H9 (cell line): ENCODE measurements around the gene TH. TPM values are rescaled to one million over a fixed set of nuclear protein-coding genes. Genes with fewer than 3 reads are reported as not detected.

Experiments
- DNase-seq: peaks from one replicate; pipeline ENCODE4 v3.0.0-alpha.2; 2017
- H2AFZ ChIP-seq: one replicate; pipeline ENCODE4 v1.6.1; 2013; ENCODE audit warnings: mild to moderate bottlenecking, low read length, control low read depth, moderate library complexity
- H2AK5ac ChIP-seq: 2 replicates; pipeline ENCODE4 v1.6.1; 2013; ENCODE audit warnings: low read length, control low read depth, mixed read lengths; ENCODE audit not compliant: insufficient read length
- H2BK120ac ChIP-seq: one replicate; pipeline ENCODE4 v1.6.1; 2013; ENCODE audit warnings: low read depth, mild to moderate bottlenecking, low read length, control low read depth, inconsistent platforms; ENCODE audit not compliant: poor library complexity, severe bottlenecking
- H2BK12ac ChIP-seq: 2 replicates; pipeline ENCODE4 v1.6.1; 2013; ENCODE audit warnings: low read length, control low read depth, mixed read lengths, low read depth; ENCODE audit not compliant: insufficient read length
- H2BK15ac ChIP-seq: 2 replicates; pipeline ENCODE4 v1.6.1; 2013; ENCODE audit warnings: low read depth, low read length, control low read depth
- H2BK20ac ChIP-seq: one replicate; pipeline ENCODE4 v1.6.1; 2013; ENCODE audit warnings: low read depth, mild to moderate bottlenecking, low read length, control low read depth, inconsistent platforms; ENCODE audit not compliant: poor library complexity, severe bottlenecking
- H2BK5ac ChIP-seq: 2 replicates; pipeline ENCODE4 v1.6.1; 2013; ENCODE audit warnings: low read length, control low read depth, mixed read lengths; ENCODE audit not compliant: insufficient read length
- H3K14ac ChIP-seq: 2 replicates; pipeline ENCODE4 v1.6.1; 2013; ENCODE audit warnings: low read length, control low read depth; ENCODE audit not compliant: insufficient read depth
- H3K18ac ChIP-seq: 2 replicates; pipeline ENCODE4 v1.6.1; 2013; ENCODE audit warnings: low read depth, mild to moderate bottlenecking, mixed read lengths, low read length, control low read depth; ENCODE audit not compliant: insufficient read length
- H3K23ac ChIP-seq: 2 replicates; pipeline ENCODE4 v1.6.1; 2013; ENCODE audit warnings: low read length, control low read depth, mixed read lengths, low read depth; ENCODE audit not compliant: insufficient read length
- H3K23me2 ChIP-seq: 2 replicates; pipeline ENCODE4 v1.6.1; 2013; ENCODE audit warnings: low read depth, mild to moderate bottlenecking, mixed read lengths, low read length, control low read depth; ENCODE audit not compliant: insufficient read length, poor library complexity, severe bottlenecking
- H3K27ac ChIP-seq: 2 replicates; pipeline ENCODE4 v1.5.1; 2013; ENCODE audit warnings: low read length, control low read depth, mixed read lengths, low read depth; ENCODE audit not compliant: insufficient read length
- H3K27me3 ChIP-seq: 2 replicates; pipeline ENCODE4 v1.6.1; 2013; ENCODE audit warnings: low read length, control low read depth, inconsistent platforms; ENCODE audit not compliant: insufficient read depth
- H3K4ac ChIP-seq: 2 replicates; pipeline ENCODE4 v1.6.1; 2013; ENCODE audit warnings: low read depth, mild to moderate bottlenecking, control low read depth, inconsistent platforms, low read length, moderate library complexity
- H3K4me1 ChIP-seq: 2 replicates; pipeline ENCODE4 v1.6.1; 2013; ENCODE audit warnings: low read length, control low read depth, inconsistent platforms; ENCODE audit not compliant: insufficient read depth
- H3K4me2 ChIP-seq: 2 replicates; pipeline ENCODE4 v1.6.1; 2013; ENCODE audit warnings: low read length, control low read depth, mixed read lengths; ENCODE audit not compliant: insufficient read length, insufficient read depth
- H3K56ac ChIP-seq: 2 replicates; pipeline ENCODE4 v1.6.1; 2013; ENCODE audit warnings: low read depth, mild to moderate bottlenecking, mixed read lengths, low read length, control low read depth; ENCODE audit not compliant: insufficient read length
- H3K79me1 ChIP-seq: 2 replicates; pipeline ENCODE4 v1.6.1; 2013; ENCODE audit warnings: low read depth, mild to moderate bottlenecking, moderate library complexity, low read length, control low read depth, inconsistent platforms; ENCODE audit not compliant: insufficient read depth, poor library complexity, severe bottlenecking
- H3K79me2 ChIP-seq: 2 replicates; pipeline ENCODE4 v1.6.1; 2013; ENCODE audit warnings: low read length, control low read depth, inconsistent platforms; ENCODE audit not compliant: insufficient read depth
- H3K9ac ChIP-seq: 2 replicates; pipeline ENCODE4 v1.6.1; 2013; ENCODE audit warnings: low read length, control low read depth, mixed read lengths; ENCODE audit not compliant: insufficient read length; ENCODE audit errors: extremely low read depth
- H3K9me3 ChIP-seq: one replicate; pipeline ENCODE4 v1.6.1; 2013; ENCODE audit warnings: low read depth, low read length, inconsistent platforms; ENCODE audit not compliant: control insufficient read depth
- H3T11ph ChIP-seq: one replicate; pipeline ENCODE4 v1.6.1; 2013; ENCODE audit warnings: mild to moderate bottlenecking, low read length, control low read depth, inconsistent platforms
- H4K20me1 ChIP-seq: one replicate; pipeline ENCODE4 v1.6.1; 2013; ENCODE audit not compliant: control insufficient read depth, insufficient read length, insufficient read depth
- H4K5ac ChIP-seq: 2 replicates; pipeline ENCODE4 v1.6.1; 2013; ENCODE audit warnings: low read depth, mild to moderate bottlenecking, mixed read lengths, low read length, control low read depth; ENCODE audit not compliant: insufficient read length
- H4K8ac ChIP-seq: replicated peaks from 2 replicates; pipeline ENCODE4 v1.6.1; 2013; ENCODE audit warnings: low read length, control low read depth, mixed read lengths, low read depth; ENCODE audit not compliant: insufficient read length
- H4K91ac ChIP-seq: 2 replicates; pipeline ENCODE4 v1.6.1; 2013; ENCODE audit warnings: low read depth, mild to moderate bottlenecking, moderate library complexity, mixed read lengths, low read length, control low read depth; ENCODE audit not compliant: insufficient read length
- H3K27ac Mint-ChIP-seq, 3 experiments: 2 replicates in 2 of 3; 3 replicates in 1 of 3; pipeline ENCODE4 v1.8.0; 2020 to 2021; ENCODE audit warnings: mixed read lengths in 3 of 3, mild to moderate bottlenecking in 1 of 3, moderate library complexity in 1 of 3
- H3K27me3 Mint-ChIP-seq: 2 replicates; pipeline ENCODE4 v1.8.0; 2021; ENCODE audit warnings: low read depth, mild to moderate bottlenecking, moderate library complexity, mixed read lengths
- H3K36me3 Mint-ChIP-seq, 3 experiments: 2 replicates in 2 of 3; 3 replicates in 1 of 3; pipeline ENCODE4 v1.8.0; 2020 to 2021; ENCODE audit warnings: low read depth in 3 of 3, mixed read lengths in 3 of 3; ENCODE audit not compliant: insufficient read depth in 1 of 3
- H3K4me1 Mint-ChIP-seq, 2 experiments: 2 replicates each; pipeline ENCODE4 v1.8.0; 2020; ENCODE audit warnings: mixed read lengths in 2 of 2
- H3K4me3 Mint-ChIP-seq, 2 experiments: 2 replicates in 1 of 2; 3 replicates in 1 of 2; pipeline ENCODE4 v1.8.0; 2020 to 2021; ENCODE audit warnings: mild to moderate bottlenecking in 2 of 2, mixed read lengths in 2 of 2, moderate library complexity in 1 of 2
- H3K9me3 Mint-ChIP-seq, 2 experiments: 2 replicates in 1 of 2; 3 replicates in 1 of 2; pipeline ENCODE4 v1.8.0; 2020; ENCODE audit warnings: mild to moderate bottlenecking in 2 of 2, mixed read lengths in 2 of 2, moderate library complexity in 1 of 2
- WGBS: extraction: QIAGEN DNeasy Blood & Tissue Kit; methylation state at CpG from one replicate; pipeline ENCODE4 v1.1.7; 2013; ENCODE audit warnings: missing lambda C conversion rate, low lambda C conversion rate, mixed read lengths; ENCODE audit not compliant: insufficient read length; ENCODE audit errors: extremely low coverage; 5-methylcytosine and 5-hydroxymethylcytosine counted together
- total RNA-seq: library from RNA; stranded (reverse); gene quantifications from 2 replicates; pipeline ENCODE4 v1.2.1, GENCODE V29; 2021
- TF ChIP-seq, protein P1 (sequence below): fragments of 200-600 bp; sonication (generic); conservative IDR thresholded peaks from 3 replicates; pipeline ENCODE4 v1.8.0; 2021; ENCODE audit warnings: antibody characterized with exemption, mild to moderate bottlenecking

The TH gene
- total RNA-seq, 1 experiment from 2014 or later: not detected

- H2BK12ac ChIP-seq: no peak overlapping the region
- H2AFZ ChIP-seq: no peak overlapping the region
- no peaks in the 10 kb centered on the region for H3K23me2 ChIP-seq
- H3K18ac ChIP-seq: no peak overlapping the region
- no peak overlapping the region for H2BK15ac ChIP-seq
- H3K9ac ChIP-seq: no peak overlapping the region
- H2BK5ac ChIP-seq: no peak overlapping the region
- no peak overlapping the region for H4K8ac ChIP-seq
- no peak overlapping the region for H3K4ac ChIP-seq
- no peak overlapping the region for H3K23ac ChIP-seq
- H3K79me2 ChIP-seq: no peaks in the 10 kb centered on the region
- H4K91ac ChIP-seq: no peak overlapping the region
- H3K9me3 Mint-ChIP-seq: no peaks in the 10 kb centered on the region
- no peak overlapping the region for H3K27ac Mint-ChIP-seq
- H3K14ac ChIP-seq: no peak overlapping the region
- no peaks in the 10 kb centered on the region for H4K20me1 ChIP-seq
- no peak overlapping the region for H2BK120ac ChIP-seq
- H4K5ac ChIP-seq: no peak overlapping the region
- H3K4me2 ChIP-seq: no peak overlapping the region
- no peak overlapping the region for H3K27ac ChIP-seq
- DNase-seq: no peak
- no peak overlapping the region for H2BK20ac ChIP-seq
- H3K9me3 ChIP-seq: no peaks in the 10 kb centered on the region
- H3K56ac ChIP-seq: no peak overlapping the region
- TF ChIP-seq, protein P1, sequence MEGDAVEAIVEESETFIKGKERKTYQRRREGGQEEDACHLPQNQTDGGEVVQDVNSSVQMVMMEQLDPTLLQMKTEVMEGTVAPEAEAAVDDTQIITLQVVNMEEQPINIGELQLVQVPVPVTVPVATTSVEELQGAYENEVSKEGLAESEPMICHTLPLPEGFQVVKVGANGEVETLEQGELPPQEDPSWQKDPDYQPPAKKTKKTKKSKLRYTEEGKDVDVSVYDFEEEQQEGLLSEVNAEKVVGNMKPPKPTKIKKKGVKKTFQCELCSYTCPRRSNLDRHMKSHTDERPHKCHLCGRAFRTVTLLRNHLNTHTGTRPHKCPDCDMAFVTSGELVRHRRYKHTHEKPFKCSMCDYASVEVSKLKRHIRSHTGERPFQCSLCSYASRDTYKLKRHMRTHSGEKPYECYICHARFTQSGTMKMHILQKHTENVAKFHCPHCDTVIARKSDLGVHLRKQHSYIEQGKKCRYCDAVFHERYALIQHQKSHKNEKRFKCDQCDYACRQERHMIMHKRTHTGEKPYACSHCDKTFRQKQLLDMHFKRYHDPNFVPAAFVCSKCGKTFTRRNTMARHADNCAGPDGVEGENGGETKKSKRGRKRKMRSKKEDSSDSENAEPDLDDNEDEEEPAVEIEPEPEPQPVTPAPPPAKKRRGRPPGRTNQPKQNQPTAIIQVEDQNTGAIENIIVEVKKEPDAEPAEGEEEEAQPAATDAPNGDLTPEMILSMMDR: no peak
- no peaks in the 10 kb centered on the region for H3K79me1 ChIP-seq
- WGBS: no CpG with 5 or more reads among the region's 14 CpGs
- no peak overlapping the region for H2AK5ac ChIP-seq
- no peaks in the 10 kb centered on the region for H3K4me1 ChIP-seq
- H3T11ph ChIP-seq: no peak overlapping the region
- H3K27me3 Mint-ChIP-seq: peaks cover 34% of the 10 kb centered on the region
- no peaks in the 10 kb centered on the region for H3K36me3 Mint-ChIP-seq
- no peak overlapping the region for H3K4me3 Mint-ChIP-seq
- H3K27me3 ChIP-seq: peaks cover 6% of the 10 kb centered on the region; the same call in 1 of the 2 replicates
- H3K4me1 Mint-ChIP-seq: peaks cover 15 to 21% of the 10 kb centered on the region in 2 experiments
Measured at GRCh38 chr11:2153581-2154194, 17.9 kb downstream of the TH start.
